SK-N-SH (cell line): ENCODE measurements around the gene THSD7B. TPM values are rescaled to one million over a fixed set of nuclear protein-coding genes. Genes with fewer than 3 reads are reported as not detected.

Source experiments
- CTCF ChIA-PET: fragments of 300-600, 350-600 bp; formaldehyde crosslinking; extraction: SDS; loops from one replicate; lab custom pipeline; 2021; lab: Yijun Ruan, JAX
- POLR2A ChIA-PET: fragments of 350-600 bp; sonication (Branson Sonifier 250); formaldehyde crosslinking; extraction: SDS; loops from one replicate; lab custom pipeline; 2020; ENCODE audit warnings: antibody characterized with exemption, inconsistent platforms; lab: Yijun Ruan, JAX
- DNase-seq: peaks from one replicate; pipeline ENCODE4 v3.0.0; 2012
- H2AFZ ChIP-seq: fragments of 200-600 bp; sonication (generic); 2 replicates; pipeline ENCODE4 v1.8.1; 2016; ENCODE audit warnings: antibody characterized with exemption, mild to moderate bottlenecking, low read depth
- H3F3A ChIP-seq: fragments of 200-600 bp; sonication (generic); replicated peaks from 2 replicates; pipeline ENCODE3; 2016; ENCODE audit warnings: antibody characterized with exemption, mild to moderate bottlenecking; ENCODE audit not compliant: insufficient read depth
- H3K27ac ChIP-seq, 2 experiments: fragments of 200-500 bp in 1 of 2; fragments of 200-600 bp in 1 of 2; sonication (Bioruptor generic) in 1 of 2; sonication (generic), shearing (Covaris generic) in 1 of 2; 2 replicates each; pipeline versions ENCODE4 v1.5.1 to v1.6.1; 2014 to 2016; ENCODE audit warnings: low read depth in 2 of 2, inconsistent platforms in 1 of 2, low read length in 1 of 2, mild to moderate bottlenecking in 1 of 2, mixed read lengths in 1 of 2
- H3K27me3 ChIP-seq: fragments of 200-600 bp; sonication (generic), shearing (Covaris generic); 2 replicates; pipeline ENCODE4 v1.6.1; 2016; ENCODE audit warnings: mixed run types; ENCODE audit not compliant: insufficient read depth
- H3K36me3 ChIP-seq, 2 experiments: fragments of 200-500 bp in 1 of 2; fragments of 200-600 bp in 1 of 2; sonication (Bioruptor generic) in 1 of 2; sonication (generic) in 1 of 2; replicated peaks in 1 of 2; 2 replicates each; pipeline versions ENCODE3 to v1.5.1; 2014 to 2016; ENCODE audit warnings: low read length in 1 of 2, mild to moderate bottlenecking in 1 of 2; ENCODE audit not compliant: insufficient read depth in 2 of 2, control insufficient read depth in 1 of 2
- H3K4me1 ChIP-seq, 2 experiments: fragments of 200-500 bp in 1 of 2; fragments of 200-600 bp in 1 of 2; sonication (Bioruptor generic) in 1 of 2; sonication (generic), shearing (Covaris generic) in 1 of 2; 2 replicates each; pipeline versions ENCODE4 v1.5.1 to v1.6.1; 2014 to 2016; ENCODE audit warnings: low read depth in 1 of 2, low read length in 1 of 2, mixed run types in 1 of 2; ENCODE audit not compliant: insufficient read depth in 2 of 2, control insufficient read depth in 1 of 2
- H3K4me2 ChIP-seq: fragments of 200-600 bp; sonication (generic), shearing (Covaris generic); 2 replicates; pipeline ENCODE4 v1.6.1; 2017; ENCODE audit warnings: mixed run types
- H3K4me3 ChIP-seq, 2 experiments: fragments of 200-500 bp in 1 of 2; fragments of 200-600 bp in 1 of 2; sonication (Bioruptor generic) in 1 of 2; sonication (generic), shearing (Covaris generic) in 1 of 2; 2 replicates each; pipeline versions ENCODE4 v1.5.1 to v1.8.1; 2014 to 2016; ENCODE audit warnings: low read depth in 2 of 2, inconsistent platforms in 1 of 2, low read length in 1 of 2, mild to moderate bottlenecking in 1 of 2, mixed read lengths in 1 of 2, moderate library complexity in 1 of 2
- H3K79me2 ChIP-seq: fragments of 200-600 bp; sonication (generic); 2 replicates; pipeline ENCODE4 v1.8.1; 2017; ENCODE audit warnings: mild to moderate bottlenecking; ENCODE audit not compliant: insufficient read depth
- H3K9ac ChIP-seq: fragments of 200-600 bp; sonication (generic); 2 replicates; pipeline ENCODE4 v1.6.1; 2017; ENCODE audit warnings: mixed run types
- H3K9me2 ChIP-seq: fragments of 200-600 bp; sonication (generic); 2 replicates; pipeline ENCODE4 v1.6.1; 2017; ENCODE audit warnings: mixed run types
- H3K9me3 ChIP-seq: fragments of 200-600 bp; sonication (generic); 2 replicates; pipeline ENCODE4 v1.6.1; 2017; ENCODE audit warnings: mixed run types, mild to moderate bottlenecking, moderate library complexity
- H4K20me1 ChIP-seq: fragments of 200-600 bp; sonication (generic); 2 replicates; pipeline ENCODE4 v1.6.1; 2017; ENCODE audit warnings: mild to moderate bottlenecking, mixed run types; ENCODE audit not compliant: insufficient read depth
- CTCF ChIP-seq: fragments of 200-600 bp; sonication (generic); IDR thresholded peaks from 2 replicates; pipeline ENCODE4 v1.6.1; 2017; ENCODE audit warnings: antibody characterized with exemption, mild to moderate bottlenecking, moderate library complexity
- FOSL2 ChIP-seq: IDR thresholded peaks from 2 replicates; pipeline ENCODE4 v1.4.0; 2012; ENCODE audit warnings: low read depth, mild to moderate bottlenecking, moderate library complexity, borderline replicate concordance
- FOXM1 ChIP-seq: IDR thresholded peaks from 2 replicates; pipeline ENCODE4 v1.4.0; 2012; ENCODE audit warnings: low read depth, mild to moderate bottlenecking
- GABPA ChIP-seq: IDR thresholded peaks from 2 replicates; pipeline ENCODE4 v1.4.0; 2012; ENCODE audit warnings: low read depth, mild to moderate bottlenecking
- GATA2 ChIP-seq: sonication (generic); formaldehyde crosslinking; IDR thresholded peaks from 2 replicates; pipeline ENCODE4 v1.5.0; 2020; ENCODE audit warnings: mild to moderate bottlenecking, missing genetic modification reagents
- JUND ChIP-seq: IDR thresholded peaks from 2 replicates; pipeline ENCODE4 v1.4.0; 2012
- MXI1 ChIP-seq: IDR thresholded peaks from 2 replicates; pipeline ENCODE4 v1.6.1; 2012; ENCODE audit warnings: mild to moderate bottlenecking, low read depth, low read length, improper control_type of control experiment
- POLR2AphosphoS5 ChIP-seq: IDR thresholded peaks from 2 replicates; pipeline ENCODE4 v1.6.1; 2012; ENCODE audit warnings: low read depth, low read length
- RAD21 ChIP-seq: IDR thresholded peaks from 2 replicates; pipeline ENCODE4 v1.6.1; 2012; ENCODE audit warnings: mild to moderate bottlenecking, low read length
- RXRA ChIP-seq: IDR thresholded peaks from 2 replicates; pipeline ENCODE4 v1.4.0; 2012; ENCODE audit warnings: low read depth, mild to moderate bottlenecking, borderline replicate concordance
- SMC3 ChIP-seq: IDR thresholded peaks from 2 replicates; pipeline ENCODE4 v1.6.1; 2012; ENCODE audit warnings: low read depth, low read length, improper control_type of control experiment
- TAF1 ChIP-seq: IDR thresholded peaks from 2 replicates; pipeline ENCODE4 v1.6.1; 2012; ENCODE audit warnings: low read depth, mild to moderate bottlenecking, low read length, moderate library complexity, borderline replicate concordance
- YY1 ChIP-seq: IDR thresholded peaks from 2 replicates; pipeline ENCODE4 v1.4.0; 2012; ENCODE audit warnings: low read depth, mild to moderate bottlenecking
- WGBS: methylation state at CpG from one replicate; pipeline ENCODE4 v1.1.6; 2017; ENCODE audit warnings: low lambda C conversion rate; 5-methylcytosine and 5-hydroxymethylcytosine counted together
- polyA plus RNA-seq, 3 experiments: library from polyadenylated mRNA; depleted of rRNA; stranded (reverse); fragments of >200 nt; gene quantifications; 2 replicates each; pipeline ENCODE4 v1.2.3, GENCODE V29; 2012
- TF ChIP-seq, protein P1 (sequence below): IDR thresholded peaks from 2 replicates; pipeline ENCODE4 v1.6.1; 2012; ENCODE audit warnings: mild to moderate bottlenecking, low read depth, low read length, moderate library complexity
- TF ChIP-seq, protein P2 (sequence below): IDR thresholded peaks from 2 replicates; pipeline ENCODE4 v1.4.0; 2012; ENCODE audit warnings: low read depth, borderline replicate concordance

THSD7B gene
- polyA plus RNA-seq, 1 of the 3 experiments (the other 2 are of a cell fraction), result not detected

GRCh38 chr2:137411585-137411984 lies 646.2 kb downstream of the THSD7B start:
- DNase-seq, result no peak
- no peak overlapping the region for H2AFZ ChIP-seq
- no peak overlapping the region for H3K4me3 ChIP-seq
- no peak overlapping the region for H3K27ac ChIP-seq
- no peak overlapping the region for H3K4me2 ChIP-seq
- no peaks in the 10 kb centered on the region for H3K9me3 ChIP-seq
- ChIA-PET CTCF (interaction anchor here (1.0 kb wide), 1 partner anchor 36 kb away, joined by 4 read pairs; no protein-coding TSS in a partner anchor), POLR2A (no interaction called here)
- H3K9ac ChIP-seq, result no peak overlapping the region
- no peaks in the 10 kb centered on the region for H3K9me2 ChIP-seq
- no peaks in the 10 kb centered on the region for H3K4me1 ChIP-seq
- no peaks in the 10 kb centered on the region for H3K79me2 ChIP-seq
- no peaks in the 10 kb centered on the region for H3K36me3 ChIP-seq
- WGBS, result 48% methylated on average over 5 of the region's 5 CpGs
- TF ChIP-seq GABPA, result no peak
- TF ChIP-seq CTCF, result no peak
- H4K20me1 ChIP-seq, result no peaks in the 10 kb centered on the region
- no peaks in the 10 kb centered on the region for H3K27me3 ChIP-seq
- no peaks in the 10 kb centered on the region for H3F3A ChIP-seq

- Histone ChIP-seq H4K20me1 (no peaks in the 10 kb centered on the region), H3K9ac (no peak overlapping the region), H3K4me3 (no peak overlapping the region), H3K79me2 (no peaks in the 10 kb centered on the region), H3F3A (no peaks in the 10 kb centered on the region), H3K9me3 (no peaks in the 10 kb centered on the region), H3K9me2 (no peaks in the 10 kb centered on the region), H2AFZ (no peak overlapping the region), H3K4me1 (no peaks in the 10 kb centered on the region), H3K36me3 (no peaks in the 10 kb centered on the region), H3K27ac (no peak overlapping the region), H3K27me3 (no peaks in the 10 kb centered on the region), H3K4me2 (no peak overlapping the region)
- ChIA-PET POLR2A (no interaction called here), CTCF (no interaction called here)
- TF ChIP-seq JUND (no peak), YY1 (no peak), RXRA (no peak)
- no peak for DNase-seq
- WGBS, result 8% methylated on average over 3 of the region's 3 CpGs
Observed at GRCh38 chr2:137420744-137421143, 655.4 kb downstream of the THSD7B start.

GRCh38 chr2:137435162-137435561 lies 669.8 kb downstream of the THSD7B start:
- H3K4me1 ChIP-seq, result no peaks in the 10 kb centered on the region
- CTCF ChIA-PET, result interaction anchor here (1.4 kb wide), 1 partner anchor 33 kb away, joined by 3 read pairs; no protein-coding TSS in a partner anchor
- H3K9me3 ChIP-seq, result no peaks in the 10 kb centered on the region
- H2AFZ ChIP-seq, result no peak overlapping the region
- no peak overlapping the region for H3K4me2 ChIP-seq
- no peak for DNase-seq
- no peak overlapping the region for H3K27ac ChIP-seq
- POLR2A ChIA-PET, result no interaction called here
- H3F3A ChIP-seq, result no peaks in the 10 kb centered on the region
- H3K36me3 ChIP-seq, result no peaks in the 10 kb centered on the region
- H3K9ac ChIP-seq, result no peak overlapping the region
- TF ChIP-seq MXI1 (no peak), RAD21 (no peak), TAF1 (no peak), SMC3 (no peak), FOXM1 (no peak), POLR2AphosphoS5 (no peak), GATA2 (CRISPR knock-in tag) (no peak), FOSL2 (no peak)
- TF ChIP-seq, protein P1, sequence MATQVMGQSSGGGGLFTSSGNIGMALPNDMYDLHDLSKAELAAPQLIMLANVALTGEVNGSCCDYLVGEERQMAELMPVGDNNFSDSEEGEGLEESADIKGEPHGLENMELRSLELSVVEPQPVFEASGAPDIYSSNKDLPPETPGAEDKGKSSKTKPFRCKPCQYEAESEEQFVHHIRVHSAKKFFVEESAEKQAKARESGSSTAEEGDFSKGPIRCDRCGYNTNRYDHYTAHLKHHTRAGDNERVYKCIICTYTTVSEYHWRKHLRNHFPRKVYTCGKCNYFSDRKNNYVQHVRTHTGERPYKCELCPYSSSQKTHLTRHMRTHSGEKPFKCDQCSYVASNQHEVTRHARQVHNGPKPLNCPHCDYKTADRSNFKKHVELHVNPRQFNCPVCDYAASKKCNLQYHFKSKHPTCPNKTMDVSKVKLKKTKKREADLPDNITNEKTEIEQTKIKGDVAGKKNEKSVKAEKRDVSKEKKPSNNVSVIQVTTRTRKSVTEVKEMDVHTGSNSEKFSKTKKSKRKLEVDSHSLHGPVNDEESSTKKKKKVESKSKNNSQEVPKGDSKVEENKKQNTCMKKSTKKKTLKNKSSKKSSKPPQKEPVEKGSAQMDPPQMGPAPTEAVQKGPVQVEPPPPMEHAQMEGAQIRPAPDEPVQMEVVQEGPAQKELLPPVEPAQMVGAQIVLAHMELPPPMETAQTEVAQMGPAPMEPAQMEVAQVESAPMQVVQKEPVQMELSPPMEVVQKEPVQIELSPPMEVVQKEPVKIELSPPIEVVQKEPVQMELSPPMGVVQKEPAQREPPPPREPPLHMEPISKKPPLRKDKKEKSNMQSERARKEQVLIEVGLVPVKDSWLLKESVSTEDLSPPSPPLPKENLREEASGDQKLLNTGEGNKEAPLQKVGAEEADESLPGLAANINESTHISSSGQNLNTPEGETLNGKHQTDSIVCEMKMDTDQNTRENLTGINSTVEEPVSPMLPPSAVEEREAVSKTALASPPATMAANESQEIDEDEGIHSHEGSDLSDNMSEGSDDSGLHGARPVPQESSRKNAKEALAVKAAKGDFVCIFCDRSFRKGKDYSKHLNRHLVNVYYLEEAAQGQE, result no peak
- TF ChIP-seq, protein P2, sequence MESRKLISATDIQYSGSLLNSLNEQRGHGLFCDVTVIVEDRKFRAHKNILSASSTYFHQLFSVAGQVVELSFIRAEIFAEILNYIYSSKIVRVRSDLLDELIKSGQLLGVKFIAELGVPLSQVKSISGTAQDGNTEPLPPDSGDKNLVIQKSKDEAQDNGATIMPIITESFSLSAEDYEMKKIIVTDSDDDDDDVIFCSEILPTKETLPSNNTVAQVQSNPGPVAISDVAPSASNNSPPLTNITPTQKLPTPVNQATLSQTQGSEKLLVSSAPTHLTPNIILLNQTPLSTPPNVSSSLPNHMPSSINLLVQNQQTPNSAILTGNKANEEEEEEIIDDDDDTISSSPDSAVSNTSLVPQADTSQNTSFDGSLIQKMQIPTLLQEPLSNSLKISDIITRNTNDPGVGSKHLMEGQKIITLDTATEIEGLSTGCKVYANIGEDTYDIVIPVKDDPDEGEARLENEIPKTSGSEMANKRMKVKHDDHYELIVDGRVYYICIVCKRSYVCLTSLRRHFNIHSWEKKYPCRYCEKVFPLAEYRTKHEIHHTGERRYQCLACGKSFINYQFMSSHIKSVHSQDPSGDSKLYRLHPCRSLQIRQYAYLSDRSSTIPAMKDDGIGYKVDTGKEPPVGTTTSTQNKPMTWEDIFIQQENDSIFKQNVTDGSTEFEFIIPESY, result no peak
- 3% methylated on average over 1 of the region's 1 CpG for WGBS
- no peak overlapping the region for H3K4me3 ChIP-seq
- H3K27me3 ChIP-seq, result no peaks in the 10 kb centered on the region
- H3K9me2 ChIP-seq, result no peaks in the 10 kb centered on the region
- no peaks in the 10 kb centered on the region for H3K79me2 ChIP-seq
- H4K20me1 ChIP-seq, result no peaks in the 10 kb centered on the region
